ENCODE data around the gene SHLD2.
"Not testable (repeated sequence)": the region's sequence is repeated elsewhere in the genome, so short reads cannot be mapped to it uniquely, and the experiment has no call there.

Gene SHLD2

DNA sequence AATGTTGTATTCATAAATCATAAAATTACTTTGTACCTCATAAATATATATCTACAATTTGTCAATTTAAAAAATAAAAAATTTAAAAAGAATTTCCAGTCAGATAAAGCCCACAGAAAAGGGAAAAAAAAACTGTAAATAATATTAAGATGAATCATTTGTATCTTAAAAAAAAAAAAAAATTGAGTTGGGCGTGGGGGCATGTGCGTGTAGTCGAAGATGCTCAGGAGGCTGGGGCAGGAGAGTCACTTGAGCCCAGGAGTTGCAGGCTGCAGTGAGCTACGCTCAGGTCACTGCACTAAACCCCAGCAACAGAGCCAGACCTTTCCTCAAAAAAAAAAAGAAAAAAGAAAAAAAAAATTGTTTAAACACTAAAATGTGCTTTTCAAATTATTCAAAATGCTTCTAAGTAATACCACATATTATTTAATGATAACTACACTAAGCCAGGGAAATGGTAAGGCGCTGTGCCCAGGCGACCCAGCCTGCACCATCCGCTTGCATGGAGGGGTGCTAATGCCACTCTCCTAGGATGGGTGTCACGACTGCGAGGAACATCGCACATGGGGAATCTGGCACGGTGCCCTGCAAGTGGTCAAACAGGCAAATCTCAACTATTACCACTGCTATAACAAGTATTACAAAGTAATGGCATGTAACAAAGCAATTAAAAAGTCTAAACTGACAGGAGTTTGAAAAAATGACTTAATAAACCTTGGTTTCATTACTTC, 15.7 kb upstream of the SHLD2 start:
- no peak for DNase-seq (ENCODE audit: low spot score)
- TF ChIP-seq, protein P1, sequence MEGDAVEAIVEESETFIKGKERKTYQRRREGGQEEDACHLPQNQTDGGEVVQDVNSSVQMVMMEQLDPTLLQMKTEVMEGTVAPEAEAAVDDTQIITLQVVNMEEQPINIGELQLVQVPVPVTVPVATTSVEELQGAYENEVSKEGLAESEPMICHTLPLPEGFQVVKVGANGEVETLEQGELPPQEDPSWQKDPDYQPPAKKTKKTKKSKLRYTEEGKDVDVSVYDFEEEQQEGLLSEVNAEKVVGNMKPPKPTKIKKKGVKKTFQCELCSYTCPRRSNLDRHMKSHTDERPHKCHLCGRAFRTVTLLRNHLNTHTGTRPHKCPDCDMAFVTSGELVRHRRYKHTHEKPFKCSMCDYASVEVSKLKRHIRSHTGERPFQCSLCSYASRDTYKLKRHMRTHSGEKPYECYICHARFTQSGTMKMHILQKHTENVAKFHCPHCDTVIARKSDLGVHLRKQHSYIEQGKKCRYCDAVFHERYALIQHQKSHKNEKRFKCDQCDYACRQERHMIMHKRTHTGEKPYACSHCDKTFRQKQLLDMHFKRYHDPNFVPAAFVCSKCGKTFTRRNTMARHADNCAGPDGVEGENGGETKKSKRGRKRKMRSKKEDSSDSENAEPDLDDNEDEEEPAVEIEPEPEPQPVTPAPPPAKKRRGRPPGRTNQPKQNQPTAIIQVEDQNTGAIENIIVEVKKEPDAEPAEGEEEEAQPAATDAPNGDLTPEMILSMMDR (IDR thresholded peaks at IDR 0.05; ENCODE audit: extremely low read depth, missing control alignments): no peak

DNA sequence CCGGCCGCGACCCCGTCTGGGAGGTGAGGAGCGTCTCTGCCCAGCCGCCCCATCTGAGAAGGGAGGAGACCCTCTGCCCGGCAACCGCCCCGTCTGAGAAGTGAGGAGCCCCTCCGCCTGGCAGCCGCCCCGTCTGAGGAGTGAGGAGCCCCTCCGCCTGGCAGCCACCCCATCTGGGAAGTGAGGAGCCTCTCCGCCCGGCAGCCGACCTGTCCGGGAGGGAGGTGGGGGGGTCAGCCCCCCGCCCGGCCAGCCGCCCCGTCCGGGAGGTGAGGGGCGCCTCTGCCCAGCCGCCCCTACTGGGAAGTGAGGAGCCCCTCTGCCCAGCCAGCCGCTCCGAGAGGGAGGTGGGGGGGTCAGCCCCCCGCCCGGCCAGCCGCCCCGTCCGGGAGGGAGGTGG, 14.4 kb upstream of the SHLD2 start:
- DNase-seq (ENCODE audit: low spot score): not testable (repeated sequence)

DNA sequence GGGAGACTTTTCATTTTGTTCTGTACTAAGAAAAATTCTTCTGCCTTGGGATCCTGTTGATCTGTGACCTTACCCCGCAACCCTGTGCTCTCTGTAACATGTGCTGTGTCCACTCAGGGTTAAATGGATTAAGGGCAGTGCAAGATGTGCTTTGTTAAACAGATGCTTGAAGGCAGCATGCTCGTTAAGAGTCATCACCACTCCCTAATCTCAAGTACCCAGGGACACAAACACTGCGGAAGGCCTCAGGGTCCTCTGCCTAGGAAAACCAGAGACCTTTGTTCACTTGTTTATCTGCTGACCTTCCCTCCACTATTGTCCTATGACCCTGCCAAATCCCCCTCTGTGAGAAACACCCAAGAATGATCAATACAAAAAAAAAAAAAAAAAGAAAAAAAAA, 13.4 kb upstream of the SHLD2 start:
- not testable (repeated sequence) for DNase-seq (ENCODE audit: low spot score)

DNA sequence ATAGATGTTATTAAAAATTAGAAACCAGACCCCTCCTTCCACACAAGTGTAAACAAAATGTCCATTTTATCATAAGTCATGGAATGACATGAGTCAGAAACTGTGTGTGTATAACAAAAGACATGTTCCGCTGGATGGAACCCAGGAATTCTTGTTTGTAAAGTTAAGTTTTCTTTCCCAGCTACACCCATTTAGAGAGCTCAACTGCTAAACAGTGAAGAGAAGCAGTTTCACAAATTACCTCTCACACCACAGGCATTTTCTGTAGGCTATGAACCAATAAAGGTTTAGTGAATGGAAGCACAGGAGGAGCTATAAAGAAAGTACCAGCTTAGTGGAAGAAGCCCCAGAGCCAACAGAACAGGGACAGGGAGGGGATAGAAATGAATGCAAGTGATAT, 12.8 kb upstream of the SHLD2 start:
- not testable (repeated sequence) for DNase-seq (ENCODE audit: low spot score)

DNA sequence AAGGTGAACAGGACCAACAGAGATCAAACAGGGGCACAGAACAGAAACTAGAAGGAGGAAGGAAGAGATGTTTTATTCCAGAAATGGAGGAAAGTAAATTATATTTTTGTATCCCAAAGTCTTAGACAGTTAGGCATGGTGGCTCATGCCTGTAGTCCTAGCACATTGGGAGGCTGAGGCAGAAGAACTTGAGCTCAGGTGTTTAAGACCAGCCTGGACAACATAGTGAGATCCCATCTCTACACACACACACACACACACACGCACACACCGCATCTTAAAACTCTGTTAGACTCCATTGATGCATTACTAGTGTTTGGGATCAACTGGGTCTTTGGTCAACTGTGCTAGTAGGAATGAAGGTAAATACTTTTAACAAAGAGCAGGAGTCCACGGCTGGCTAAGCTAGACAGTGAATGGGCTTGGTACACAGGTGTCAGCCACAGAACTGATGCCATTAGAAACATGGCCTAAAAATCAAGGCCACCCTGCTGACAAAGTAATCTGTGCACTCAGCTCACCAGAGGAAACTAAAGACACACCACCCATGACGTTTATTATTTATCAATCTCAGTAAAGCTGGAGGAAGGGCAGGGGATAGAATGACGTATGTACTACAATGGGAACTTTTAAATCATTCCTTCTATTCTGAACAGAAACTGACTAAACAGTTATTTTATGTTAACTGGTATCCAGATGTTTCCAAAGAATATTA, 11.3 kb upstream of the SHLD2 start:
- DNase-seq (ENCODE audit: low spot score): not testable (repeated sequence)

DNA sequence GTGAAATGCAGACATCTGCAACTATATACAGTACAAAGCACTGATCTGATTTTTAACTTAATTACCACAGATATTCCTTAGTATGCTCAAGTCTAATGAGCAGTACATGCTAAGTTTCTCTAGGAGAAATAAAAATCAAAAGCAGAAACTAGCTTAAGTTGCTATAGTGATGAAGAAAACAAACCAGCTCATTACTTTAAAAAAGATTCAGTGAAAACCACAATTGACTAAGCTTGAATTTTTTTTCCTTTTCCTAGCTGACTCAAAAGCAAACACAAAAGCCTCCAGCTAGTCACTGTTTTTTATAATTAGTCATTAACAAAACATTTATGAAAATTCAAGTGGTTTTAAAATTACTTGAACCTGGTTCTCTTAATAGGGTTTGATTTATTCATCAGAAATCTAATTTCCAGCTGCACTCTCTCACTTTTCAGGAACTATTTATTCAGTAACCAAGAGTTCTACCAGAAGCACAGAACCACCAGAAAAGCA, 10.7 kb upstream of the SHLD2 start:
- not testable (repeated sequence) for DNase-seq (ENCODE audit: low spot score)

DNA sequence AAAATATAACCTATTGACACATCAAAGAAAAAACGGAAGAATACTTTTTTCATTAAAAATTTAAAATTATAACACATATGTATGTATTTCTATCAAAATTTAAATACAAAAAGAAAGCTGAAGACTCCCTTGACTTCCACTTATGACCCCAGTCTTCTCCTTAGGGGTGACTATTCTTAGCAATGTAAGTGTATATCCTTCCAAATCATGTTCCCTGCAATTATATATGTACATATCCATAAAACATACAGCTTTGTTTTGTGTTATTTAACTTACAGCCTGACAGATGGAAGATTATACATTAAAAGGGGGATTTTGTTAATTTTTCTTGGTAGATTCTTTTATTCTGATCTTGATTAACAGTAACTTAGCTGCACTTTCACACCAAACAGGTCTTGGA, 9.5 kb upstream of the SHLD2 start:
- TF ChIP-seq, protein P1 (IDR thresholded peaks at IDR 0.05; ENCODE audit: extremely low read depth, missing control alignments): no peak
- no peak for DNase-seq (ENCODE audit: low spot score)

DNA sequence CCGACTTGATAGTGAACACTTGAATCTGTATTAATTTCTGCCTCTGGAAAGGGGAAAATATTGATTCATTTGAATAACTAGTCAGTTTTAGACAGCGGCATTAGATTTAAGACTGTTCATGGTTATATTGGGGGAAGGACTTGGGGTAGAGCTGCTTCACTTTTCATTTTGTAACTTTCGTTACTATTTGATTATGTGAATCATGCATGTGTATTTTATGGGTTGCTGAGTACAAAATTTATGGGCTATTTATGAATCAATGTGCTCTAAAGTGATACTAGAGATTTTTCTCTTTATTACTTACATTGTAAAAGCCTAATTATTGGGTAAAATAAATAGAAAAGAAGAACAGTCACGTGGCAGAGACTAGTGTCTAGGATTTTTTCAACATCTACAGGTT, 5.3 kb upstream of the SHLD2 start:
- TF ChIP-seq, protein P1 (IDR thresholded peaks at IDR 0.05; ENCODE audit: extremely low read depth, missing control alignments): no peak
- DNase-seq (ENCODE audit: low spot score): no peak

DNA sequence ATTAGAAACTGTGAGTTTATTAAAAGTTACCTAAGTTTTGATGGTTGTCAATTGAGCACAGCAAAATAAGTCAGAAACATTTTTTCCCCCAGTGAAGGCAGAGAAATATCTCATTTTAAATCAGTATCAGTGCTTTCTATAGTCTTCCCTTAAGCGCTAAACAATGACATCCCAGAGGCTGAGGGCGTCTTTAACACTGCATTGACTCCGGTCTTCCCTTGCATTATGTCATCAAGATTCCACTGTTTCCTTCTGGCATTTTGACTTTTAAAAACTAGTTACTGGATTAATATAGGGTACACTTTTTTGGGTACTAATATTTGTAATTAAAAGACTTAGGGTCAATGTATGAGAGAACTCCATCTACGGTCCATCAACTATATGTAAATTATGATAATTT, 4.2 kb upstream of the SHLD2 start:
- TF ChIP-seq, protein P1 (IDR thresholded peaks at IDR 0.05; ENCODE audit: extremely low read depth, missing control alignments): no peak
- no peak for DNase-seq (ENCODE audit: low spot score)

DNA sequence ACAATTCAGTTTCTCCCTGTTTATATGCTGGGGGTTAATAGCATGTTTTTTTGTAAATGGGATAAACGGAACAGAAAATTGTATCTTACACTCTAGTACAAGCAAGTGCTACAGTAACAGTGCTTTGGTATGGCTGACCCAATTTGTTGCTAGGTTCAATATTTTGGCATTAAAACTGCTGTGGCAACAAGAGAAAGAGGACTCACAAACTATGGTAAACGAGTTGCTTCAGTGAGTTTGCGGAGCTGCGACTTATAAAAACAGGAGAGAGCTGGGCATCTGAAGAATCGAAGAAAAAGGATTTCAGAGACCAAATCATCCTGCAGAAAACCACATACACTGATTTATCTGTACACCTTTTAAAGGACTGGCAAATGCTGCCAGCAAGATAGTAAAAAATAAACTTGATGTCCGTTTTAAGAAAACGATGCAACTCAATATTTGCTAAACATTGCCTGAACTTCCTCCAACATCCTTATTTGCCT, 2.6 kb upstream of the SHLD2 start:
- TF ChIP-seq, protein P1 (IDR thresholded peaks at IDR 0.05; ENCODE audit: extremely low read depth, missing control alignments): no peak
- no peak for DNase-seq (ENCODE audit: low spot score)

Data from GM20000 (cell line).